B cell (primary cell): ENCODE measurements around the gene PLA2G10. TPM values are rescaled to one million over a fixed set of nuclear protein-coding genes. Genes with fewer than 3 reads are reported as not detected.
"Not testable (repeated sequence)": the region's sequence is repeated elsewhere in the genome, so short reads cannot be mapped to it uniquely, and the experiment has no call there.

Experiments
- ATAC-seq: fragments of 200-7000 bp; cut with Tn5 transposase; one replicate; pipeline ENCODE4 v1.10.0; 2021; ENCODE audit warnings: low read depth, mild to moderate bottlenecking, moderate number of reproducible peaks, moderate library complexity
- CTCF ChIA-PET: fragments of 350-600 bp; sonication (Branson Sonifier 250); formaldehyde crosslinking; loops from one replicate; lab custom pipeline; 2021; ENCODE audit warnings: antibody characterized with exemption, inconsistent platforms; lab: Charles Lee
- POLR2A ChIA-PET: fragments of 350-600 bp; sonication (Branson Sonifier 250); formaldehyde crosslinking; loops from one replicate; lab custom pipeline; 2021; ENCODE audit warnings: antibody characterized with exemption; lab: Charles Lee
- DNase-seq: peaks from one replicate; pipeline ENCODE4 v3.0.0; 2013
- H2AFZ ChIP-seq: 2 replicates; pipeline ENCODE4 v1.6.1; 2012; ENCODE audit warnings: mild to moderate bottlenecking, low read depth, low read length; ENCODE audit not compliant: insufficient read depth, poor library complexity, severe bottlenecking
- H3K27ac ChIP-seq, 2 donors: 1 replicate in 1 of 2; 2 replicates in 1 of 2; pipeline ENCODE4 v1.5.1; 2012 to 2013; ENCODE audit warnings: low read length in 2 of 2, mild to moderate bottlenecking in 2 of 2, moderate library complexity in 1 of 2
- H3K27me3 ChIP-seq, 4 experiments: fragments of 200-600 bp in 1 of 4; sonication (generic) in 1 of 4; replicated peaks in 1 of 4; 1 replicate in 2 of 4; 2 replicates in 2 of 4; pipeline versions ENCODE4 v1.6.1 to v1.7.0; 2013 to 2016; ENCODE audit warnings: low read length in 3 of 4, mild to moderate bottlenecking in 2 of 4, mixed read lengths in 1 of 4, moderate library complexity in 1 of 4; ENCODE audit not compliant: insufficient read depth in 4 of 4, control insufficient read depth in 3 of 4; ENCODE audit errors: control extremely low read depth in 1 of 4
- H3K36me3 ChIP-seq, 2 experiments: replicated peaks in 1 of 2; 1 replicate in 1 of 2; 2 replicates in 1 of 2; pipeline versions ENCODE4 v1.6.1 to v1.7.1; 2013; ENCODE audit warnings: low read length in 1 of 2; ENCODE audit not compliant: insufficient read depth in 2 of 2, control insufficient read depth in 1 of 2; ENCODE audit errors: control extremely low read depth in 1 of 2, extremely low read depth in 1 of 2
- H3K4me1 ChIP-seq, 2 donors: fragments of 200-600 bp in 1 of 2; sonication (generic) in 1 of 2; 1 replicate in 1 of 2; 2 replicates in 1 of 2; pipeline versions ENCODE4 v1.5.1 to v1.6.1; 2013 to 2017; ENCODE audit warnings: low read length in 2 of 2; ENCODE audit not compliant: control insufficient read depth in 2 of 2, insufficient read depth in 2 of 2
- H3K4me2 ChIP-seq: replicated peaks from 2 replicates; pipeline ENCODE3; 2012; ENCODE audit warnings: mild to moderate bottlenecking, low read depth, low read length; ENCODE audit not compliant: poor library complexity, severe bottlenecking
- H3K4me3 ChIP-seq, 5 experiments: fragments of 200-600 bp in 1 of 5; sonication (generic) in 1 of 5; 1 replicate in 3 of 5; 2 replicates in 2 of 5; pipeline versions ENCODE4 v1.5.1 to v1.7.0; 2011 to 2016; ENCODE audit warnings: low read length in 4 of 5, mild to moderate bottlenecking in 4 of 5, low read depth in 2 of 5, control low read depth in 1 of 5, moderate library complexity in 1 of 5; ENCODE audit not compliant: insufficient read depth in 1 of 5; ENCODE audit errors: control extremely low read depth in 1 of 5, extremely low read depth in 1 of 5
- H3K79me2 ChIP-seq: fragments of 200-600 bp; sonication (generic); one replicate; pipeline ENCODE4 v1.6.0; 2016; ENCODE audit warnings: low read length; ENCODE audit not compliant: control insufficient read depth, insufficient read depth
- H3K9ac ChIP-seq: fragments of 200-600 bp; sonication (generic); 2 replicates; pipeline ENCODE4 v1.6.1; 2017; ENCODE audit warnings: mild to moderate bottlenecking, low read length, moderate library complexity
- H3K9me3 ChIP-seq, 3 donors: one replicate each; pipeline versions ENCODE4 v1.6.1 to v1.7.1; 2013; ENCODE audit warnings: low read length in 2 of 3; ENCODE audit not compliant: control insufficient read depth in 2 of 3, insufficient read depth in 1 of 3; ENCODE audit errors: control extremely low read depth in 1 of 3
- H4K20me1 ChIP-seq: 2 replicates; pipeline ENCODE4 v1.6.0; 2012; ENCODE audit warnings: mild to moderate bottlenecking, low read length; ENCODE audit not compliant: insufficient read depth, control insufficient read depth, poor library complexity, severe bottlenecking
- H3K27ac Mint-ChIP-seq: one replicate; pipeline ENCODE4 v1.8.0; 2021; ENCODE audit warnings: mixed read lengths
- H3K27me3 Mint-ChIP-seq: one replicate; pipeline ENCODE4 v1.8.0; 2021; ENCODE audit warnings: mixed read lengths
- H3K4me1 Mint-ChIP-seq: one replicate; pipeline ENCODE4 v1.8.0; 2021; ENCODE audit warnings: mixed read lengths
- H3K4me3 Mint-ChIP-seq: one replicate; pipeline ENCODE4 v1.8.0; 2021; ENCODE audit warnings: mixed read lengths
- H3K9me3 Mint-ChIP-seq: one replicate; pipeline ENCODE4 v1.8.0; 2022; ENCODE audit warnings: mixed read lengths; ENCODE audit not compliant: insufficient read depth
- CTCF ChIP-seq: fragments of 200-600 bp; IDR thresholded peaks from one replicate; pipeline ENCODE4 v1.8.0; 2022; ENCODE audit warnings: antibody characterized with exemption, mild to moderate bottlenecking
- EZH2 ChIP-seq: IDR thresholded peaks from 2 replicates; pipeline ENCODE4 v1.6.1; 2012; ENCODE audit warnings: borderline replicate concordance, low read depth, mild to moderate bottlenecking, moderate library complexity, low read length; ENCODE audit not compliant: insufficient read depth, poor library complexity, severe bottlenecking
- WGBS: methylation state at CpG from one replicate; pipeline ENCODE4 v1.1.5; 2013; ENCODE audit warnings: missing lambda C conversion rate; ENCODE audit not compliant: insufficient coverage; 5-methylcytosine and 5-hydroxymethylcytosine counted together
- intact Hi-C: fragments of 100-400 bp; cut with micrococcal nuclease; formaldehyde crosslinking; loops from one replicate; pipeline ENCODE4 v1.10.0; 2022
- polyA plus RNA-seq: library from polyadenylated mRNA; depleted of rRNA; stranded (reverse); fragments of >200 nt; gene quantifications from 2 replicates; pipeline ENCODE4 v1.2.3, GENCODE V29; 2012
- total RNA-seq, 2 donors: library from RNA; stranded (reverse); fragments of 120-200 nt in 1 of 2; gene quantifications; 1 replicate in 1 of 2; 2 replicates in 1 of 2; pipeline versions ENCODE4 v1.2.3 to v1.2.4, GENCODE V29; 2013 to 2022

PLA2G10 gene
- total and polyA plus RNA-seq, 2 donors (not counting 1 experiment from before 2014, with no cell fraction given): not detected

GRCh38 chr16:14682121-14682520, 12.0 kb downstream of the PLA2G10 start:
- ChIA-PET POLR2A (no interaction called here), CTCF (no interaction called here)
- Histone ChIP-seq H2AFZ (no peak overlapping the region), H3K4me2 (no peak overlapping the region), H4K20me1 (no peaks in the 10 kb centered on the region), H3K27me3 (no peaks in the 10 kb centered on the region), H3K79me2 (no peaks in the 10 kb centered on the region), H3K4me3 (no peak overlapping the region), H3K27ac (no peak overlapping the region), H3K9me3 (no peaks in the 10 kb centered on the region), H3K9ac (no peak overlapping the region), H3K4me1 (no peaks in the 10 kb centered on the region), H3K36me3 (no peaks in the 10 kb centered on the region)
- Mint-ChIP-seq H3K4me1 (no peaks in the 10 kb centered on the region), H3K9me3 (no peaks in the 10 kb centered on the region), H3K27ac (no peak overlapping the region), H3K4me3 (no peak overlapping the region), H3K27me3 (peaks cover 6% of the 10 kb centered on the region)
- TF ChIP-seq CTCF (no peak), EZH2 (no peak)
- 94% methylated on average over 3 of the region's 8 CpGs for WGBS
- no peak for ATAC-seq
- intact Hi-C loops: no loop called here
- no peak for DNase-seq

GRCh38 chr16:14681115-14681514, 13.0 kb downstream of the PLA2G10 start:
- ATAC-seq (no peak), DNase-seq (no peak)
- POLR2A ChIA-PET: no interaction called here
- no peaks in the 10 kb centered on the region for H3K9me3 Mint-ChIP-seq
- Histone ChIP-seq H2AFZ (no peak overlapping the region), H3K9me3 (peaks cover 0 to 4% (median 0%) of the 10 kb centered on the region in 3 donors), H3K4me1 (no peaks in the 10 kb centered on the region), H3K4me3 (no peak overlapping the region), H3K9ac (no peak overlapping the region), H4K20me1 (no peaks in the 10 kb centered on the region), H3K36me3 (no peaks in the 10 kb centered on the region), H3K27me3 (no peaks in the 10 kb centered on the region), H3K79me2 (no peaks in the 10 kb centered on the region), H3K27ac (no peak overlapping the region), H3K4me2 (no peak overlapping the region)
- H3K4me3 Mint-ChIP-seq: no peak overlapping the region
- TF ChIP-seq EZH2: no peak
- no peak for TF ChIP-seq CTCF
- H3K4me1 Mint-ChIP-seq: no peaks in the 10 kb centered on the region
- CTCF ChIA-PET: no interaction called here
- intact Hi-C loops: no loop called here
- peaks cover 6% of the 10 kb centered on the region for H3K27me3 Mint-ChIP-seq
- WGBS: 100% methylated on average over 2 of the region's 4 CpGs
- H3K27ac Mint-ChIP-seq: no peak overlapping the region

GRCh38 chr16:14680396-14680795, 13.7 kb downstream of the PLA2G10 start:
- H3K9ac ChIP-seq, H3K79me2 ChIP-seq, H3K9me3 Mint-ChIP-seq, POLR2A ChIA-PET, intact Hi-C loops, H3K4me3 Mint-ChIP-seq, H3K4me2 ChIP-seq, H3K4me1 Mint-ChIP-seq, H3K27me3 ChIP-seq, H2AFZ ChIP-seq, H3K4me1 ChIP-seq, CTCF ChIA-PET, H3K4me3 ChIP-seq, H3K36me3 ChIP-seq, H3K27me3 Mint-ChIP-seq, ATAC-seq, H3K27ac ChIP-seq, H3K9me3 ChIP-seq, H3K27ac Mint-ChIP-seq, H4K20me1 ChIP-seq, DNase-seq: not testable (repeated sequence)
- 88% methylated on average over 6 of the region's 7 CpGs for WGBS
